ENCODE data around the gene DNAJB8.

Gene DNAJB8

GRCh38 chr3:128489927-128490649 is 23.4 kb upstream of the DNAJB8 start:
- TF ChIP-seq CTCF (IDR thresholded peaks at IDR 0.05; ENCODE audit: low read depth, low read length) = no peak
- peak overlapping the region; percentile 49 for H3K4me3 ChIP-seq (ENCODE audit: low read depth, low read length)

- H3K4me3 ChIP-seq (ENCODE audit: low read depth, low read length) = peak overlapping the region; percentile 49
- TF ChIP-seq CTCF (IDR thresholded peaks at IDR 0.05; ENCODE audit: low read depth, low read length) = no peak
These were observed 22.9 kb upstream of the DNAJB8 start for GRCh38 chr3:128489674-128489926.

GRCh38 chr3:128488991-128489673 is 22.4 kb upstream of the DNAJB8 start:
- H3K4me3 ChIP-seq (ENCODE audit: low read depth, low read length) = peak overlapping the region; percentile 49
- no peak for TF ChIP-seq CTCF (IDR thresholded peaks at IDR 0.05; ENCODE audit: low read depth, low read length)

GRCh38 chr3:128488636-128488990 is 21.9 kb upstream of the DNAJB8 start:
- H3K4me3 ChIP-seq (ENCODE audit: low read depth, low read length) = no peak overlapping the region
- no peak for TF ChIP-seq CTCF (IDR thresholded peaks at IDR 0.05; ENCODE audit: low read depth, low read length)

GRCh38 chr3:128487813-128488635 is 21.3 kb upstream of the DNAJB8 start:
- no peak for TF ChIP-seq CTCF (IDR thresholded peaks at IDR 0.05; ENCODE audit: low read depth, low read length)
- peak overlapping the region; percentile 75 for H3K4me3 ChIP-seq (ENCODE audit: low read depth, low read length)

- no peak for TF ChIP-seq CTCF (IDR thresholded peaks at IDR 0.05; ENCODE audit: low read depth, low read length)
- peak overlapping the region; percentile 75 for H3K4me3 ChIP-seq (ENCODE audit: low read depth, low read length)
These were observed 20.8 kb upstream of the DNAJB8 start for GRCh38 chr3:128487538-128487812.
